Fibroblast of peridontal ligament (primary cell): ENCODE data around the gene TINAG.

Experiments used
- DNase-seq: peaks from one replicate; pipeline ENCODE4 v3.0.0-alpha.2; 2010; ENCODE audit errors: extremely low read depth

The TINAG gene, protein sequence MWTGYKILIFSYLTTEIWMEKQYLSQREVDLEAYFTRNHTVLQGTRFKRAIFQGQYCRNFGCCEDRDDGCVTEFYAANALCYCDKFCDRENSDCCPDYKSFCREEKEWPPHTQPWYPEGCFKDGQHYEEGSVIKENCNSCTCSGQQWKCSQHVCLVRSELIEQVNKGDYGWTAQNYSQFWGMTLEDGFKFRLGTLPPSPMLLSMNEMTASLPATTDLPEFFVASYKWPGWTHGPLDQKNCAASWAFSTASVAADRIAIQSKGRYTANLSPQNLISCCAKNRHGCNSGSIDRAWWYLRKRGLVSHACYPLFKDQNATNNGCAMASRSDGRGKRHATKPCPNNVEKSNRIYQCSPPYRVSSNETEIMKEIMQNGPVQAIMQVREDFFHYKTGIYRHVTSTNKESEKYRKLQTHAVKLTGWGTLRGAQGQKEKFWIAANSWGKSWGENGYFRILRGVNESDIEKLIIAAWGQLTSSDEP

DNA sequence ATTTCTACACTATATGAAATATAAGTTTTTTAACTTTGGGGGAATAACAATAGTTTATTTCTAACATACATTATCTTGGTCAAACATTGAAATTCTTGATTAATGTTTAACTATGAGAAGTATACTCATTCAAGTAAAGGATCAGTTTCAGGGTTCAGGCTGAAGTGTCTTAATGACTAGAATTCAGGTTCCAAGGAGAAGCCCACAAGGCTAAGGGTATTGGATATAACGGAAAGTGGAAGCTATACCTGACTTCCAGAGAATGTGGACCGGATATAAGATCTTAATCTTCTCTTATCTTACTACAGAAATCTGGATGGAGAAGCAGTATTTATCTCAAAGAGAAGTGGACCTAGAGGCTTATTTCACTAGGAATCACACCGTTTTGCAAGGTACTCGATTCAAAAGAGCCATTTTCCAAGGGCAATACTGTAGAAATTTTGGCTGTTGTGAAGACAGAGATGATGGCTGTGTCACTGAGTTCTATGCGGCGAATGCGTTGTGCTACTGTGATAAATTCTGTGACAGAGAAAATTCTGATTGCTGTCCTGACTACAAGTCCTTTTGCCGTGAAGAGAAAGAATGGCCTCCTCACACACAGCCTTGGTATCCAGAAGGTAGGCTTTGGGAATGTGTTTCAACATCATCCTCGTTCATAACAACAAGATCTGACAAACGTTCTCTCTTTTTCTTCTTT is at the start of gene TINAG:
TINAG (plus strand) TSS at position 153 of the 697 bp plus-strand sequence; CDS start at position 263, 110 bp downstream.
- DNase-seq: no peak

DNA sequence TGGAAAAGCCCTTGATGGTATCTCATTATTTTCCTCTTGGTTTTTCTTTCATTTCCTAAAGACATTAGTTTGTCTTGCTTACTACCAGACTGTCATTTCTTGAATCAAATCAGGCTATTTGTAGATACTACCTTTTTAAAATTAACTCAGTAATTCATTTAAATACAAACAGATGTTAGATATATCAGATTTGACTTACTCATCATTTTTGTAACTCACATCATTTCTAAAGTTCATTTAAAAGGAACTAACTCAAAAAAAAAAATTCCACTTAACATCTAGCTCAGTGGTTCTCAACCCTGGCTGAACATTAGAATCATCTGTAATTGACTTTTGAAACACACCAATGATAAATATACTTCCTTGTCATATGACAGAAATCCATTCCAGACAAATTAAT is 48.2 kb upstream of the TINAG start:
- peak; percentile 33 for DNase-seq

DNA sequence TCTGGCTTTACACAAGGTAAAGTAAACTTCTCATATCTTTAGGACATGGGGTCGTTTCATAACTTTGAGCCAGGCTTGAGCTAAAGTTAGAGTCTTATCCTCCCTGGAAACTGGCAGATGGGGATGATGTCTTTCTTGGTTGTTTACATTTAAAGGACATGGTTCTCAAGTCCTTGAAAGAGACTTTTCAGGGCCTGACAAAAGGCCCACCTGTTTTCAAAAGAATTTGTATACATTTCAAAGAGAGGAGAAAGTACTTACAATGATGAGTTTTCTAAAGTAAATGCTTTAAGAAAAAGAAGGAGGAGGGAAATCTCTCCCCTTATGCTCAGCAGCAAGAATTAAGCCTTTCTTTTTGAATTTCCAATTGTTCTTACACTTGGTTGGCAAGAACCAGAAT is 45.7 kb upstream of the TINAG start:
- DNase-seq: no peak

GRCh38 chr6:54262971-54263370 is 45.3 kb upstream of the TINAG start:
- DNase-seq: no peak

GRCh38 chr6:54264581-54265272 is 43.5 kb upstream of the TINAG start:
- DNase-seq: no peak

GRCh38 chr6:54266400-54266923 is 41.8 kb upstream of the TINAG start:
- no peak for DNase-seq

- DNase-seq: peak; percentile 60
These were observed 40.4 kb upstream of the TINAG start for GRCh38 chr6:54267798-54268197.

DNA sequence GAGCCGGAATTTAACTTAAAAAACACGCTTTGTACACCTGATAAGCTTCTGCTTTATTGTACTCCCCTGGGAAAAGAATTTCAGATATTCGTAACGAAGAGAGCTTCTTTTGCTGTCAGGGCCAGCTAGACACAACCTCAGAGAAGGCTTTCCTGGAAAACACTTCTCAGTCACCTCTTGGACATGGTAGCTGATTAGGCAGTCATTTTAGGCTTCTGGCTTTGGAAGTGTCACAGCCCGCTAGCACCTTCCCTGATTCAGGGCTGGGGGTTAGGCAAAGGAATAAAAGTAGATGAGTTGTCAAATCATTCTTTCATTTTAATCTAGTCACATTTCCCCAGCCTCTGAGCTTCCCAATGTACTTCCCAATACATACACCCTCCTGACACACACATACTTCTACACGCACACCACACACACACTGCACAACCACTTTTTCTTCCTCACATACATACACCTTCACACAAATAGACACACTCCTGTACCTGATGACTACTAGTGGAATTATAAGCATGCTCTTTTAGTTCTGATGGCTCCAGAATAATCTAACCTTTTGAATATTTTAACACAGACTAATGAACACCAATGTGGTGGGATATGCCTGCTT is 34.9 kb upstream of the TINAG start:
- DNase-seq: no peak

DNA sequence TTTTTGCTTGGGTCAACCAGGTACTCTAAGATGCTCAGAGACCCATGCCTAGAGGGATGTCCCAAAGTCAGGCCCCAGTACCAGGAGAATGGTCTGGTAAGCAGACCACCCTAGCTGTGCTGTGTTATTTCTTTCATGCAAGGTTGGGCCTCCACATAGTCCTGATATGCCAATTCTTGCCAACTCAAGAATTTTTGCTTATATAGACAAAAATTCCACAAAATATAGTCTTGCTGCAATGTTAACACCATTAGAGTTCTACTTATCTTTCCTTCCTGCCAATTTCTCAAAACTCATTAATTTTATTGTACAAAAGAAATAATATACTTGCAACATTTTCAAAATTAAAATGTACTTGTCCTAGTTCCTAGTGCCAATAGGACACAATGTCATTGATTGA is 33.9 kb upstream of the TINAG start:
- DNase-seq: no peak

- peak; percentile 88 for DNase-seq
These were observed 26.1 kb upstream of the TINAG start for GRCh38 chr6:54282186-54282585.

- DNase-seq: peak; percentile 17
These were observed 23.9 kb upstream of the TINAG start for GRCh38 chr6:54284161-54284860.

GRCh38 chr6:54285595-54285994 is 22.6 kb upstream of the TINAG start:
- DNase-seq: peak; percentile 86

- peak; percentile 34 for DNase-seq
These were observed 22.1 kb upstream of the TINAG start for GRCh38 chr6:54286141-54286540.

GRCh38 chr6:54288474-54288873 is 19.8 kb upstream of the TINAG start:
- peak; percentile 11 for DNase-seq

DNA sequence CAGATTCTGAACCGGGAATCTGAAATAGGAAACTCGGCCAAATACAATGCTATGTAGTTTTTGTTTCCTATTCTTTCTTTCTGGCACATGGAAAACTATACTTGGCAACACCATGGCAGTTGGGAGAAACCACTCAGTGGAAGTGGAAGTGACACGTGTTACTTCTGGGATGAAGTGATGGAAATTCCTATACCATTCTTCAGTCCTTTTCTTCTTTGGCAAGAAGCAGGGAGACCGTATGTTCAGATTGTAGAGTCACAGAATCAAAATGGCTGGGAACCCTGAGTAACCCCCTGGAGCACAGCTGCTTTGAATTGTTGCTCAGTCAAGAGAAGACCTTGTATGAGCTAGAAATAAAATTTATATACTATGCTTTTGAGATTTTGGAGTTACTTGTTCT is 18.8 kb upstream of the TINAG start:
- DNase-seq: no peak

DNA sequence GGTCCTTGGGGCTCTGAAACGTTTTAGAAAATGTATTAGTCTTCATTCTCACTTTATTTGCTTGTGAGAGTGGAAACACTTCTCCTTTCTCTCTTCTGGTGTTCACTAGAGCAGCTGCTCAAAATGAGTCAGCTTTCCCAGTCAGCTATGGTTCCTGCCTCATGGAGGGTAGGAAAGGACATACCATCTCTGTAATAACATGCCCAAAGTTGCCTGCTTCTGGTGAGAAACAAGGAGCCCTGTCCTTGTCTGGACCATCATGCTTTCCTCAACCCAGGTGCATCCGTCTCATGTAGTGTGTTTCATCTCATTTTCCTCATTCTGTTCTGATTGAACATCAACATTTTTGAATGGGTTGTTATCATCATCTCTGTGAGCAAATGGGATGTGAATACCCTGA is 17.1 kb upstream of the TINAG start:
- peak; percentile 71 for DNase-seq

GRCh38 chr6:54291738-54292137 is 16.5 kb upstream of the TINAG start:
- no peak for DNase-seq

DNA sequence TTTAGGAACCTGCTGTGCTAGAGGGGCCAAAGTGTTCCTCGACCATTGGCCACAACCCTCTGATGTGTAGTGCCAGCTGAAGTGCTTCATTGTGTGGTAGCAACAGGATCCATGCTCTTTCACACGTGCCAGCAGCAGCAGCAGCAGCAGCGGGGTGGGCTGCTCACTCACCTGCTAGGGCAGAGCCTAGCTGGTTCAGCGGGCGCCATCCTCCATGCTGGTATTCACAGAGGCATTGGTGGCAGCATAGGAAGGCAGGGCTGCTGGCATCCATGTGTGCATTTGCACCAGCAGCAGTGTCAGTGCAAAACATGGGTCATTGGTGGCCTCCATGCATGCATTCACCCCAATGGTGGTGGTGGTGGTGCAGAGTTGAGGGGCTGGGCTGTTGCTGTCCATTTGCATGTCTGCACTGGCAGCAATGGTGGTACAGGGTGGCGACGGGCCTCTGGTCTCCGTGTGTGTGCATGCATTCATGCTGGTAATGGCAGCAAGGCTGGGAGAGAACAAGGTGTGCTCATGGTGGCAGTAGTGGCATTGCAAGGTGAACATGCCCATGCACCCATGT is 13.2 kb upstream of the TINAG start:
- no peak for DNase-seq

GRCh38 chr6:54299542-54300269 is 8.5 kb upstream of the TINAG start:
- DNase-seq: peak; percentile 81

- no peak for DNase-seq
These were observed 6.5 kb upstream of the TINAG start for GRCh38 chr6:54301770-54302169.
